SK-N-MC (cell line): Measurements from ENCODE around the gene DICER1.

Experiments
- EZH2 ChIP-seq: fragments of 200-600 bp; sonication (generic); IDR thresholded peaks from one replicate; pipeline ENCODE4 v1.6.1; 2017; ENCODE audit warnings: antibody characterized with exemption
- POLR2AphosphoS5 ChIP-seq: IDR thresholded peaks from 2 replicates; pipeline ENCODE4 v1.6.1; 2012; ENCODE audit warnings: mild to moderate bottlenecking, low read depth, low read length, borderline replicate concordance

GRCh38 chr14:95104911-95105310 lies 52.4 kb downstream of the DICER1 start:
- TF ChIP-seq EZH2 (no peak), POLR2AphosphoS5 (no peak)
